ENCODE measurements around the gene TP53TG3D. TPM values are rescaled to one million over a fixed set of nuclear protein-coding genes. Genes with fewer than 3 reads are reported as not detected.
"Not testable (repeated sequence)": the region's sequence is repeated elsewhere in the genome, so short reads cannot be mapped to it uniquely, and the experiment has no call there.

Gene TP53TG3D, protein sequence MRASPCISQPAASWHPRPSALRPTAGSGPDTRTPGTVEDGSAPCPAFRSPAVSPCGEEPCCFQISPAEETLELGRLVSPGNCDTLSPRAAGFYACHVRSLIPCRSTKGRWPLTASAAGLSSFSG
- total RNA-seq, result not detected

GRCh38 chr16:32252986-32253385 is at the start of gene TP53TG3D:
TP53TG3D (plus strand) TSS chr16:32253286; CDS start chr16:32253354, 68 bp downstream.
- H3K4me1 ChIP-seq, H3K27me3 ChIP-seq, H3K9me3 ChIP-seq, H3K36me3 ChIP-seq, H3K27ac ChIP-seq, ATAC-seq: not testable (repeated sequence)
- peak within 1 kb of the TSS in 1 of 2 donors; percentile 40 for H3K4me3 ChIP-seq
- WGBS, 2 donors (ENCODE audit: low coverage in 1 of 2), result no CpG with 5 or more reads among the region's 26 CpGs

DNA sequence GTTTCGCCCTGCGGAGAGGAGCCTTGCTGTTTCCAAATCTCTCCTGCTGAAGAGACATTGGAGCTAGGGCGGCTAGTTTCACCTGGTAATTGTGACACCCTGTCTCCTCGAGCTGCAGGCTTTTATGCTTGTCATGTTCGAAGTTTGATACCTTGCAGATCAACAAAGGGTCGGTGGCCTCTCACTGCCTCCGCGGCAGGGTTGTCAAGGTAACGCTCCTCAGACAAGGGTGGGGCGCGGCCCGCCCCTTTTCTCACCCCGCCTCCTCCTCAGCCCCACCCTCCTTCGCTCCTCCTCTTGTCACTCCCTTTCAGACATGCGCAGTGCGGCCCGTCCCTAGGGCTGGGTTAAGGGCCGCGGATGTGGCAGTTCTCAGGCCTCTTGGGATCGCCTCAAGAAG is 421 bp downstream of the TP53TG3D start:
- not testable (repeated sequence) for H3K27ac ChIP-seq, H3K36me3 ChIP-seq, H3K27me3 ChIP-seq, H3K9me3 ChIP-seq, ATAC-seq, H3K4me1 ChIP-seq
- no CpG with 5 or more reads among the region's 20 CpGs for WGBS, 2 donors (ENCODE audit: low coverage in 1 of 2)
- peak overlapping the region in 1 of 2 donors; percentile 40 for H3K4me3 ChIP-seq

GRCh38 chr16:32261526-32261925 is 8.4 kb downstream of the TP53TG3D start:
- H3K4me3 ChIP-seq, H3K27ac ChIP-seq, H3K4me1 ChIP-seq, H3K36me3 ChIP-seq, H3K9me3 ChIP-seq, ATAC-seq, H3K27me3 ChIP-seq: not testable (repeated sequence)
- 57% methylated on average over 3 of the region's 5 CpGs; no CpG with 5 or more reads in 1 of the 2 donors for WGBS, 2 donors (ENCODE audit: low coverage in 1 of 2)

GRCh38 chr16:32263552-32263951 is 10.5 kb downstream of the TP53TG3D start:
- H3K36me3 ChIP-seq, H3K9me3 ChIP-seq, H3K27ac ChIP-seq, H3K4me1 ChIP-seq, H3K27me3 ChIP-seq, ATAC-seq, H3K4me3 ChIP-seq: not testable (repeated sequence)
- WGBS, 2 donors (ENCODE audit: low coverage in 1 of 2), result no CpG with 5 or more reads among the region's 10 CpGs

DNA sequence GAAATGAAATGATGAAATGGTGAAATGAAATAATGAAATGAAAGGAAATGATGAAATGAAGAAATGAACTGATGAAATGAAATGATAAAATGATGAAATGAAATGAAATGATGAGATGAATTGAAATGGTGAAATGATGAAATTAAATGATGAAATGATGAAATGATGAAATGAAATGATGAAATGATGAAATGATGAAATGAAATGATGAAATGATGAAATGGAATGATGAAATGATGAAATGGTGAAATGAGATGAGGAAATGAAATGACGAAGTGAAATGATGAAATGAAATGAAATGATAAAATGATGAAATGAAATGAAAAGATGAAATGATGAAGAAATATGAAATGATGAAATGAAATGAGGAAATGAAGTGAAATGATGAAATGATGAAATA is 28.8 kb downstream of the TP53TG3D start:
- H3K36me3 ChIP-seq, H3K4me3 ChIP-seq, ATAC-seq, H3K4me1 ChIP-seq, H3K27me3 ChIP-seq, H3K9me3 ChIP-seq, H3K27ac ChIP-seq: not testable (repeated sequence)
- 47 to 83% methylated on average over 1 of the region's 1 CpG for WGBS, 2 donors (ENCODE audit: low coverage in 1 of 2)

- ATAC-seq, H3K9me3 ChIP-seq, H3K27me3 ChIP-seq: not testable (repeated sequence)
Observed at GRCh38 chr16:32283024-32283423, 29.9 kb downstream of the TP53TG3D start.

DNA sequence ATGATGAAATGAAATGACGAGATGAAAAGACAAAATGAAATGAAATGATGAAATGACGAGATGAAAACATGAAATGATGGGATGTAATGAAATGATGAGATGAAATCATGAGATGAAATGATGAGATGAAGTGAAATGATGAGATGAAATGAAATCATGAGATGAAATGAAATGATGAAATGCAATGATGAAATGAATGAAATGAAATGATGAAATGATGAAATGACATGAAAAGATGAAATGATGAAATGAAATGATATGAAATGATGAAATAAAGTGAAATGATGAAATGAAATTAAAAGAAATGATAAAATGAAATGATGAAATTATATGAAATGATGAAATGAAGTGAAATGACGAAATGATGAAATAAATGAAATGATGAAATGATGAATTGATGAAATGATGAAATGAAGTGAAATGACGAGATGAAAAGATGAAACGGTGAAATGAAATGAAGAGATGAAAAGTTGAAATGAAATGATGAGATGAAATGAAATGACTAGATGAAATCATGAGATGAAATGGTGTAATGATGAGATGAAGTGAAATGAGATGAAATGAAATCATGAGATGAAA is 30.9 kb downstream of the TP53TG3D start:
- ATAC-seq, H3K27ac ChIP-seq, H3K36me3 ChIP-seq, H3K9me3 ChIP-seq, H3K4me3 ChIP-seq, H3K27me3 ChIP-seq, H3K4me1 ChIP-seq: not testable (repeated sequence)
- WGBS, 2 donors (ENCODE audit: low coverage in 1 of 2), result 43 to 76% methylated on average over 4 to 5 of the region's 5 CpGs

More at GRCh38 chr16:32283024-32283423, 29.9 kb downstream of the TP53TG3D start:
- not testable (repeated sequence) for H3K36me3 ChIP-seq, H3K4me1 ChIP-seq, H3K27ac ChIP-seq, H3K4me3 ChIP-seq

DNA sequence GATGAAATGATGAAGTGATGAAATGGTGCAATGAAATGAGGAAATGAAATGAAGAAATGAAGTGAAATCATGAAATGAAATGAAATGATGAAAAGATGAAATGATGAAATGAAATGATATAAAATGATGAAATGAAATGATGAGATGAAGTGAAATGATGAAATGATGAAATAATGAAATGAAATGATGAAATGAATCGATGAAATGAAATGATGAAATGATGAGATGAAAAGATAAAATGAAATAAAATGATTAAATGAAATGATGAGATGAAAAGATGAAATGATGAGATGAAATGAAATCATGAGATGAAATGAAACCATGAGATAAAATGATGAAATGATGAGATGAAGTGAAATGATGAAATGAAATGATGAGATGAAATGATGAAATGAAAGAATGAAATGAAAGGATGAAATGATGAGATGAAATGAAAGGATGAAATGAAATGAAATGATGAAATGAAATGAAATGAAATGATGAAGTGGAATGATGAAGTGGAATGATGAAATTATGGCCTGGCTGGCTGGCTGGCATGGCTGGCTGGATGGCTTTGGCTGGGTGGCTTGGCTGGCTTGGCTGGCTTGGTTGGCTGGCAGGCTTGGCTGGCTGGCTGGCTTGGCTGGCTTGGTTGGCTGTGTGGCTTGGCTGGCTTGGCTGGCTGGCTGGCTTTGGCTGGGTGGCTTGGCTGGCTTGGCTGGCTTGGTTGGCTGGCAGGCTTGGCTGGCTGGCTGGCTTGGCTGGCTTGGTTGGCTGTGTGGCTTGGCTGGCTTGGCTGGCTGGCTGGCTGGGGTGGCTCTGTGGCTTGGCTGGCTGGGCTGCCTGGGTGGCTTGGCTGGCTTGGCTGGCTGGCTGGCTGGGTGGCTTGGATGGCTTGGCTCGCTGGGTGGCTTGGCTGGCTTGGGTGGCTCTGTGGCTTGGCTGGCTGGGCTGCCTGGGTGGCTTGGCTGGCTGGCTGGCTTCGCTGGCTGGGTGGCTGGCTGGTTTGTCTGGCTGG is 32.0 kb downstream of the TP53TG3D start:
- not testable (repeated sequence) for H3K4me3 ChIP-seq, H3K36me3 ChIP-seq, ATAC-seq, H3K27ac ChIP-seq, H3K9me3 ChIP-seq, H3K4me1 ChIP-seq, H3K27me3 ChIP-seq
- 67 to 100% methylated on average over 1 of the region's 3 CpGs for WGBS, 2 donors (ENCODE audit: low coverage in 1 of 2)

DNA sequence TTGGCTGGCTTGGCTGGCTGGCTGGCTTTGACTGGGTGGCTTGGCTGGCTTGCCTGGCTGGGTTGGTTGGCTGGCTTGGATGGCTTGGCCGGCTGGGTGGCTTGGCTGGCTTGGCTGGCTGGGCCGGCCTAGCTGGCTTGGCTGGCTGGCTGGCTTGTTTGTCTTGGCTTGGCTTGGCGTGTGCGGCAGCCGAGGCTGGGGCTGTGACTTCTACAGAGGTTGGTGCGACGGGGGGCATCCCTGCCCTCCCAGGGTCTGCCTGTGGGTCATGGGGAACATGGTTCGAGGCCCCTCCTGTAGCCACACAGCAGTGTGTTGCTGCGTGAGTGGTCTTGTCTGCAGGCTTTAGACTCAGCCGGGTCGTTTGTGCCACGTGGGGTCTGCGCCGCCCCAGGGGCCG is 33.1 kb downstream of the TP53TG3D start:
- H3K4me1 ChIP-seq, H3K27me3 ChIP-seq, ATAC-seq, H3K27ac ChIP-seq, H3K4me3 ChIP-seq, H3K36me3 ChIP-seq, H3K9me3 ChIP-seq: not testable (repeated sequence)
- no CpG with 5 or more reads among the region's 15 CpGs for WGBS, 2 donors (ENCODE audit: low coverage in 1 of 2)

DNA sequence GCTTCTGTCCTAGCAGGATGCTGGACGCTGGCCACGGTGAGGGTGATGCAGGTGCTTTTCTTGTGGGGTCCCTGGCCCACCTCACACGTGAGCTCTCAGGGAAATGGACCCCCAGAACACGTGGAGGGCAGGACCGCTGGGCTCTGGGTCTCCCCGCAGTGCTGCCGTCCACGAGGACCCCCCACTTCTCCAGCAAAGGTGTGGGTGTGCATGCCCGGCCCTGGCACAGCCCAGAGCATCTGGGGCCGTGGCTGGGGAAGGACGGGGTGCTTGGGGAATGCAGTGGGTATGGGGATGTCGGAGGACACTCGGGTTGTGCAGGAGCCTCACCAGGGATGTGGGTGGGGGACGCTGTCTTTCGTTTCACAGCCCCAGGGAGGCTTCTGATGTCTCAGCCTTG is 34.7 kb downstream of the TP53TG3D start:
- H3K36me3 ChIP-seq, H3K9me3 ChIP-seq, H3K27me3 ChIP-seq, ATAC-seq, H3K27ac ChIP-seq, H3K4me1 ChIP-seq, H3K4me3 ChIP-seq: not testable (repeated sequence)
- WGBS, 2 donors (ENCODE audit: low coverage in 1 of 2), result 40% methylated on average over 1 of the region's 15 CpGs; no CpG with 5 or more reads in 1 of the 2 donors

- H3K4me1 ChIP-seq, H3K27ac ChIP-seq, H3K4me3 ChIP-seq, H3K36me3 ChIP-seq, H3K9me3 ChIP-seq, H3K27me3 ChIP-seq, ATAC-seq: not testable (repeated sequence)
- WGBS, 2 donors (ENCODE audit: low coverage in 1 of 2), result no CpG with 5 or more reads among the region's 16 CpGs
Observed at GRCh38 chr16:32289197-32289596, 36.1 kb downstream of the TP53TG3D start.

DNA sequence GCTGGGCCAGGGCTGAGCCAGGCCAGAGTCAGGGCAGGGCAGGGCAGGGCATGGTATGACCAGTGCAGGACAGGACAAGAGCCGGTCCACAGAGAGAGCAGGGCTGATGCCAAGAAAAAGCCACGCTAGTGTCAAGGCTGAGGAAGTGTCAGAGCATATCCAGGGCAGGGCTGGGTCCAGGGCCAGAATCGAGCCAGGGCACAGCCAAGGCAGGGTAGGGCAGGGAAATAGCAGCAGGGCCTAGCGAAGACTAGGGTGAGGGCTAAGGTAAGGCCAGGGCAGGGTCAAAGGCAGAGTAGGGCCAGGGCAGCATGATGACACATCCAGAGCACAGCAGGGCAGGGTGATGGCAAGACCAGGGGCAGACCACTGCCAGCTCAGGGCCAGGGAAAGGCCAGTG is 49.7 kb downstream of the TP53TG3D start:
- not testable (repeated sequence) for H3K27ac ChIP-seq, H3K4me1 ChIP-seq, H3K9me3 ChIP-seq, H3K36me3 ChIP-seq, H3K27me3 ChIP-seq, H3K4me3 ChIP-seq, ATAC-seq
- WGBS, 2 donors (ENCODE audit: low coverage in 1 of 2), result no CpG with 5 or more reads among the region's 4 CpGs
